Left ventricle myocardium superior (tissue), 1 donor: ENCODE data around the gene SSH3. TPM values are rescaled to one million over a fixed set of nuclear protein-coding genes. Genes with fewer than 3 reads are reported as not detected.

Source experiments
- ATAC-seq: fragments of 200-7000 bp; cut with Tn5 transposase; one replicate; pipeline ENCODE4 v1.9.1; 2020; ENCODE audit warnings: mild to moderate bottlenecking, moderate library complexity
- DNase-seq: peaks from one replicate; pipeline ENCODE4 v3.0.0-alpha.2; 2020
- intact Hi-C: fragments of 100-400 bp; cut with micrococcal nuclease; formaldehyde crosslinking; loops from one replicate; pipeline ENCODE4 v1.11.0; 2022
- total RNA-seq: library from RNA; stranded (reverse); fragmentation: NEBNext Ultra II Directional; extraction: Animal tissue kit (Norgen Biotek cat#: 25700); gene quantifications from one replicate; pipeline ENCODE4 v1.2.1, GENCODE V29; 2021
- donor health status: DM: no; HTN: yes; CAD: no; lungs with severe emphysema.

The SSH3 gene
- total RNA-seq, 1 donor from 2014 or later = 18.7 TPM

DNA sequence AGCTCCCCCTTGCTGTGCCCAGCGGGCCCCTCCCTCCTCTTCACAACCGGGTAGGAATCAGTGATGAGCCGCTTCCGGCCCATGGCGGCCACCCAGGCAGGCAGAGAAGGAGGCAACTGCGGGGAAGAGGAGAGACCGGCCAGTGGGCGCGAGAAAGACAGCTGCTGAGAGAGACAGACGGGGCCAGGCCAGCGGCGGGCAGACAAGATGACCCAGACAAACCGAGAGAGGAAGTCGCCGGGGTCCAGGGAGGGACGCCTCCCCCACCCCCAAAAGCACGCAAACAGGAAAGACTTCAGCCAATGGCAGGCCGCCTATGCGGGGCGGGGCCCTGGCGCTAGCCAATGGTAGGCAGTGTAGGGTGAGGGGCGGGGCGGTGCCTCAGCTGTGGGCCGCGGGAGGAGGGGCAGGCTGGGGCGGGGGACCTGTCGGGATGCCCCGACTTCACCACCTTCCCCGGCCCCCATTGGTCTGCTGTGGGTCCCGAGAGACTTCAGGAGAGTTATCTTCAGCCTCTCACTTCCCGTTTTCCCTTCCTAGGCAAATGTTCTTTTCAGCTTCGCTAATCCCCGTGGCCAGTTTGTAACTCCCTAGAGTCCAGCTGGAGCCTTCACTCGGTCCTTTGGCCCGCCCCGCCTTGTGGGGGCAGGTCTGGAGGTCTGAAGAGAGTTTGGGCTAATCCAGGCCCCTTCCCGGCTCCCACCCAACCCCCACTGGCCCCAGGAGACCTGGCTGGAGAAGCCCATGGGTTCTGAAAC lies 50.2 kb downstream of the SSH3 start, which contains the start of gene POLD4:
Gene POLD4 (minus strand): TSS at position 230 of the 758 bp plus-strand sequence. CDS start 147 bp downstream, at position 83.
- peak; percentile 100 for DNase-seq
- intact Hi-C loops = no loop called here

DNA sequence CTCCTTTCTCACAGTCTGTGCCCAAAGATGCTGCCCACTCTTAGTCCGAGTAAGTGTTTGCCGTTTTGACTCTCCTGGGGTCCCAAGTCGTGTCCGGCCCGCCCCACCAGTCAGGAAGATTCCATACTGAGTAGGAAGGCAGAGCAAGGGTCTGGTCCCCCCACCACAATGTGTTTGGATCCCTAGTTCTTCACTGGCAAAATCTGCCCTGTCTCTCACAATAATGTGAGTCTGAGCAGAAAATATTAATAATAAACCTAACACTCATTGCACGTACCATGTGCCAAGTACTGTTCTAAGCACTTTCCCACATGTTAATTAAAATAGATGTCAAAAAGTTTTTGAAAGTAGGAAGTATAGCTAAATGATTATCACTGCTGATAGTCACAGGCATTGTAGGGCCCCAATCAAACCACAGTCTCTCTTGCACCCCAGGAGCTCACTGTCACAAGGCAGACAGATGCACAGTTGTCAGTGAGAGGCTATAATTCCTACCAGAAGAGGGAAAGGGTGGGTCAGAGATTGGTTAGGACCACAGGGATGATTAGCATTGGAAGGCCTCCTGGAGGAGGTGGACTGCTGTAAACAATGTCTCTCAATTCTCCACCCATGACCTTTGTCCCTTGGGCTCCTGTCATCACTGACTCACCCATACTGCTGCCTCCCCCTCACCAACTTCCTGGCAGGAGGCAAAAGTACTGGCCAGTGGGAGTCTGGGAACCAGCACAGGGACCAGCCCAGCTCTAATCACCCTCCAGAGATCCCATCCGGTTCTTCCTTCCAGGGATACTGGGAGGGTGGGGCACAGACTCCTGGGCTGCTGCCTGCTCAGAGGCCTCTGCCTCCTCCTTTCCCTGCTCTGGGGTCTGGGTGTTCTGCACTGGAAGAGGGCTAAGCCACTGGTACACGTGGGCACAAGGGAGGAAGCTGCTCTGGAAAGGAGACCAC lies 51.0 kb downstream of the SSH3 start:
- DNase-seq = peak; percentile 56

More for the DNA sequence above, 50.2 kb downstream of the SSH3 start, which contains the start of gene POLD4:
- peak; percentile 92 for ATAC-seq

DNA sequence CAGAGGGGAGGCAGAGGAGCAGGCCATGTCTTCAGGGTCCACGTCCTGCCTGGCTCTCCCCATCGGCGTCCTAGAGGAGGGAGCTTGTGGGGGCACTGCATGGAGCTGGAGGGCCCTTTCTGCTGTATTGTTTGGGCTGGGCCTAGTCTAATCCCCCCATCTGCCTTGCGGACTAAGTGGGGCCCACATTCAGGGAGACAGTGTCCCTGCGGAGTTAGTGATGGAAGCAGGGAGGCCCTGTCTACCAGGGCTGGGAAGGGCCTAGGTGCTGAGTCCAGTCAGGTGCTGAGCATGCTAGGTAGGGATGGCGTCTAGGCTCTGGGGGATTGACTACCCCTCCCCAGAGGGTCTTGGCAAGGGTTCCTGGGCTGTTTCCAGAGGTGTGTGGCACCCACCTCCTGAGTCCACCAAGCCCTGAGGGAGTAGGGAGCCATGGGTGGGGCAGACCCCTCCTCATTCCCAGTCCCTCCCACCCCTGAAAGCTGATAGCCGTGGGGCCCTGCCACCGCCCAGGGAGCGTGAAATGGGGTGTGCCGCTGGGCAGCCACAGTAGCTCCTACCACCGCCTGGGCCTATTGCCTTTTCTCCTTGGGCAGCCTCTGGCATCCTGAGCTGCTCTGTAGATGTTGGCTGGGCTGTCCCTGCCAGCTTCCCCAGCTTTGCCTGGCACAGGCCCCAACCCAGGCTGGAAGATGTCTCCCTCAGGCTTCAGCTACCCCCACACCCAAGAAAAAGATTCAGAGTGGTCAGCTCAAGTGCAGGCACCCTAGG lies 51.9 kb downstream of the SSH3 start:
- intact Hi-C loops = no loop called here
- DNase-seq (no peak), ATAC-seq (no peak)

More for the DNA sequence above, 51.0 kb downstream of the SSH3 start:
- intact Hi-C loops = no loop called here
- ATAC-seq = peak; percentile 26

DNA sequence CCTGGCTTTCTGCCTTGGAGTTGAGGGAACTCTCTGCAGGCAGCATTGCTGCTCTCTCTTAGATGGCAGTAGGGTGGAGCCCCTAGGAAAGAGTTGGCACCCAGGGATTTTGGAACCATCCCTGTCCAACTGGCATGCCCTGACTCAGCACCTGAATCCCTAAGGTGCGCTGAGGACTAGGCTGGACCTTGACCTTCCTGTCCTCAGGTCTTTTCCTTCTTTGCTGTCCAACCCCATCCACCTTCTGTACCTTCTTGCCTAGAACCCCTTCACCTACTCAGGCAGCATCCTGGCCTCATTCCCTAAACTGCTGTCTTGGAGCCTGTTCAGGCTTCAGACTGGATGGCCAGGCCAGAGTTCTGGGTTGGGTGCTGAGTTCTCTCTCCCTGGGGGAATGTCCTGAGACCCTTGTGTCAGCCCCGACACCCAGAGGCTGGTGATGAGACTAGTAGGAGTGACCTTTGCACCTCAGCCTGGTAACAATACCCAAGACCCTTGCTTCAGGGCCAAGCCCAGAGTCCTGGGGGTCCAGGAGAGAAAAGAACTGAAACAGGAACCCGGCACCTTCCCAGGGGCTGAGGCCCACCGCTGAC lies 52.6 kb downstream of the SSH3 start:
- ATAC-seq (no peak), DNase-seq (no peak)
- intact Hi-C loops = no loop called here

DNA sequence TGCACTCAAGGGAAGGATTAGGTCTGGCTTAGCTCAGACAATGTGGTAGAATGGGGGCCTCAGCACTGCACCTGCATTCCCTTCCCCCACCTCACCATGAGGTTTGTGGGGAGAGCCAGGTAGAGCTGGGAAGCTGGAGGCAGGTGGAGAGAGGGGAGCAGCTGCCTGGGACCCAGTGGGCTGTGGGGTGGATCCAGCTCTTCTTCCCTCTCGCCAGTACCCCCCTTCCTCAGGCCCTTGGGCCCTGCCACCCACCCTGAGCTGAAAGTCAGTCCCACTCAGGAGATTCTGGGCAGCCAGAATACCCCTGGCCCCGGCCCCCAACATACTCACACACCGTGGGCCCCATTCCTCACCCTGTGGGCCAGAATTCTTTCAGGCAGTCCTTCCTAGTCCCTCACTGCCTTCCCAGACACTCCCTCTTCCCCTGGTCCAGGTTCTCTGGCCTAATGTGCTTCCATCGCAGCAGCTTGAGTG lies 53.1 kb downstream of the SSH3 start:
- no peak for ATAC-seq
- intact Hi-C loops = no loop called here
- no peak for DNase-seq

DNA sequence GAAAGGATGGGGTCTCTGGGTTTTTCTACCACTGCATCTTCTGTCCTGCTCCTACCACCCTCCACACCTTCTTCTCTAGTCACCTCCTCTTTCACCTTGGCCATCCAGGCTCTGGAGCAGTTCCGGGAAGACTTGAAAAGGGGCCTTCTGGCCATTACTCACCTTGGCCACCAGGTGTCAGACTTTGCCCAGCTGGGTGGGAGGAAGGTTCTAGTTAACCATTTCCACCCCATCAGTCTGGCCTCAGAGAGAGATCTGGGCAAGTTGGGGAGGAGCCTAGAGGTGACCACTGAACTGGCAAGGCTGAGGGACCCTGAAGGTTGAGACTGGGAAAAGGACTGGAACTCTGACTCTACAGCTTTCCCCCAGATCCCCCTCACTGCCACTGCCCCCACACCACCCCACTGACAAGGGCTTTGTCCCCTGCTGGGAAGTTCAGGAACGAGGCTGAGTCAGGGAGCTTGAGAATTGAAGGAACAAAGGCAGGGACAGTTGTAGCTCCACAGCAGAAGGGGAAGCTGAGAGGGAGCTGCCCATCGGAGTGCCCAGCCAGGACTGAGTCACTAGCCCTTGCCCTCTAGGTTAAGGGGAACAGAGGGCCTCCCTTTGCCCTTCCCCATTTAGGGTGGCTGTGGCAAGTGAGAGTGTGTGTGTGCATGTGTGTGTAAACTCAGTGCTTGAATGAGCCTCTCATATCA lies 53.7 kb downstream of the SSH3 start:
- no peak for ATAC-seq
- intact Hi-C loops = no loop called here
- peak; percentile 57 for DNase-seq

DNA sequence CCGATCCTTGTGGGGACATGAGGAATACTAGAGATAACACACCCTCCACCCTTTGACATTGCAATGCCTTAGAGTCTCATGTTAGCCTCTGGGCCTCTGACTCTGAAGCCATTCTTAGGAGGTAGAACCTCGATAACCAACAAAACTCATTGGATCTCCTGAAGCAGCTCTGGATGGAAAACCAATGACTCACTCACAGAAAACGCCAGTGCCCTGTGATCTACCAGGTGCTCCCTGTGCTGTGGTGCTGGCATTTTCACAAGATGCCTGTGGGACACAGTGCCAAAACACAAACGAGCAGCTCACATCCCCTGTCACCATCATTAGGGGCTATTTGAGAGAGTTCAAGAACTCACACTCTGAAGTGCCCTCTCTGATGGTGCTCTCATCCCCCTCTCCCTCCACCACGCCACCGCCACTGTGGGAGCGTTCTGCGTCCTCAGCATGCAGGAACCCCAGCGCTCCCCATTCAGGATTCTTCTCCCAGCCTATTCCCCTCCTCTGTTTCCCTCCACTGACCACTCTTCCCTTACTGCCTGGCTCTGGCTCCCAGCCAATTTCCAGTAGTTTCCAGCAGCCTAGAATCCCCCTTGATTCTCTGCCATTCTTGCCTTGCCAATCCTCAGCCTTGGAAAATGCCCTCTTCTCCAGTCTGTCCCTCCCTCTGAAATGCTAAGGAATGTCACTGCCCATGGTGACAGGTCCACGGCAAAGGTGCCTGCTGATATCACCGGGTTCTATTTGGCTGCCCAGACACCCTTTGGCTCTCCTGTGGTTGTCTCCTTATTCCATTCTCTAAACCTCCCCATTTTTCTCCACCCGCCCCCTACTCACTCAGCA lies 54.7 kb downstream of the SSH3 start:
- intact Hi-C loops = no loop called here
- no peak for ATAC-seq
- no peak for DNase-seq

Other genes starting within 250 kb of the SSH3 start
- 67.6 TPM for gene RHOD, start 246.7 kb upstream of the SSH3 start, total RNA-seq
- gene KDM2A, start 184.3 kb upstream of the SSH3 start, total RNA-seq = 37.5 TPM
- 56.8 TPM for gene GRK2, start 37.1 kb upstream of the SSH3 start, total RNA-seq
- 13.1 TPM for gene ANKRD13D, start 14.2 kb upstream of the SSH3 start, total RNA-seq
- gene POLD4, start 50.0 kb downstream of the SSH3 start, total RNA-seq = 40.3 TPM
- 0.89 TPM for gene CLCF1, start 70.1 kb downstream of the SSH3 start, total RNA-seq
- 5.8 TPM for gene RAD9A, start 88.5 kb downstream of the SSH3 start, total RNA-seq
- 106 TPM for gene PPP1CA, start 98.3 kb downstream of the SSH3 start, total RNA-seq
- 0.87 TPM for gene TBC1D10C, start 100.6 kb downstream of the SSH3 start, total RNA-seq
- gene CARNS1, start 112.1 kb downstream of the SSH3 start, total RNA-seq = 18.0 TPM
- 25.1 TPM for gene RPS6KB2, start 125.0 kb downstream of the SSH3 start, total RNA-seq
- 2.0 TPM for gene PTPRCAP, start 134.2 kb downstream of the SSH3 start, total RNA-seq
- gene CORO1B, start 139.9 kb downstream of the SSH3 start, total RNA-seq = 23.2 TPM
- not detected for gene GPR152, start 149.2 kb downstream of the SSH3 start, total RNA-seq
- 0.64 TPM for gene CABP4, start 151.8 kb downstream of the SSH3 start, total RNA-seq
- 91.5 TPM for gene TMEM134, start 165.7 kb downstream of the SSH3 start, total RNA-seq
- gene AIP, start 179.5 kb downstream of the SSH3 start, total RNA-seq = 51.3 TPM
- gene PITPNM1, start 201.8 kb downstream of the SSH3 start, total RNA-seq = 45.5 TPM
- 55.0 TPM for gene CDK2AP2, start 204.6 kb downstream of the SSH3 start, total RNA-seq
- not detected for gene CABP2, start 219.9 kb downstream of the SSH3 start, total RNA-seq